ENCODE measurements around the gene WSB1. TPM values are rescaled to one million over a fixed set of nuclear protein-coding genes. Genes with fewer than 3 reads are reported as not detected.

WSB1 gene
- total and polyA plus RNA-seq, 8 donors, result 264 to 536 (median 421) TPM

- H3K36me3 ChIP-seq, result peaks cover 0 to 6% of the 10 kb centered on the region in 2 donors
These were observed 486 bp upstream of the WSB1 start for GRCh38 chr17:27293359-27293897.

GRCh38 chr17:27294689-27295630 is 1.0 kb downstream of the WSB1 start:
- H3K27ac ChIP-seq, result peak overlapping the region; percentile 100
- H3K4me1 ChIP-seq, result peaks cover 23 to 46% of the 10 kb centered on the region in 2 donors
- peak in 3 of 4 donors; percentile 60 to 91 (median 87) for DNase-seq
- TF ChIP-seq CTCF (IDR thresholded peaks at IDR 0.05), result no peak
- peaks cover 0 to 10% of the 10 kb centered on the region in 2 donors for H3K36me3 ChIP-seq
- H3K9me3 ChIP-seq, result no peaks in the 10 kb centered on the region
- H3K4me3 ChIP-seq, result peak overlapping the region; percentile 73 to 95
- intact Hi-C loops (cut with DNase I), result loop anchor here in 1 of 2 donors (2.0 kb wide), 1 partner anchor 38 kb away; no protein-coding TSS in a partner anchor
- no peaks in the 10 kb centered on the region for H3K27me3 ChIP-seq
- peak; percentile 61 for ATAC-seq

More at GRCh38 chr17:27293359-27293897, 486 bp upstream of the WSB1 start:
- TF ChIP-seq CTCF (IDR thresholded peaks at IDR 0.05), result no peak
- H3K4me1 ChIP-seq, result peaks cover 13 to 30% of the 10 kb centered on the region in 2 donors
- peak overlapping the region; percentile 73 to 95 for H3K4me3 ChIP-seq
- H3K27ac ChIP-seq, result peak overlapping the region; percentile 100
- DNase-seq, result peak in 1 of 4 donors; percentile 79
- no peak for ATAC-seq
- no peaks in the 10 kb centered on the region for H3K27me3 ChIP-seq
- intact Hi-C loops (cut with DNase I), result no loop called here
- H3K9me3 ChIP-seq, result no peaks in the 10 kb centered on the region

- Histone ChIP-seq H3K9me3 (no peaks in the 10 kb centered on the region), H3K27ac (peak overlapping the region; percentile 100), H3K4me3 (peak overlapping the region; percentile 73 to 95), H3K4me1 (peaks cover 26 to 55% of the 10 kb centered on the region in 2 donors), H3K36me3 (peaks cover 0 to 10% of the 10 kb centered on the region in 2 donors), H3K27me3 (no peaks in the 10 kb centered on the region)
- DNase-seq, result no peak
- ATAC-seq, result no peak
- TF ChIP-seq CTCF (IDR thresholded peaks at IDR 0.05), result no peak
- intact Hi-C loops (cut with DNase I), result loop anchor here in 1 of 2 donors (2.0 kb wide), 1 partner anchor 39 kb away; no protein-coding TSS in a partner anchor
These were observed 2.0 kb downstream of the WSB1 start for GRCh38 chr17:27295945-27296344.

GRCh38 chr17:27296428-27296979 is 2.6 kb downstream of the WSB1 start:
- H3K27me3 ChIP-seq, result no peaks in the 10 kb centered on the region
- peak overlapping the region; percentile 73 to 95 for H3K4me3 ChIP-seq
- peaks cover 0 to 13% of the 10 kb centered on the region in 2 donors for H3K36me3 ChIP-seq
- ATAC-seq, result no peak
- no peak for TF ChIP-seq CTCF (IDR thresholded peaks at IDR 0.05)
- DNase-seq, result peak in 1 of 4 donors; percentile 29
- H3K9me3 ChIP-seq, result no peaks in the 10 kb centered on the region
- H3K4me1 ChIP-seq, result peaks cover 28 to 61% of the 10 kb centered on the region in 2 donors
- peak overlapping the region; percentile 100 for H3K27ac ChIP-seq
- intact Hi-C loops (cut with DNase I), result no loop called here

Measured in left lung (tissue), 10 donors.